GM23248 (cell line): ENCODE data around the gene DLG2.

Experiments used
- EZH2 ChIP-seq: fragments of 200-600 bp; sonication (generic); IDR thresholded peaks from 2 replicates; pipeline ENCODE4 v1.6.1; 2018; ENCODE audit warnings: antibody characterized with exemption, mild to moderate bottlenecking; ENCODE audit not compliant: insufficient read depth, poor library complexity, severe bottlenecking
- EZH2phosphoT487 ChIP-seq: fragments of 200-600 bp; sonication (generic); IDR thresholded peaks from 2 replicates; pipeline ENCODE4 v1.6.1; 2018; ENCODE audit warnings: antibody characterized with exemption, moderate library complexity, mild to moderate bottlenecking, low read depth; ENCODE audit not compliant: insufficient read depth

GRCh38 chr11:83773950-83774880, 1852.9 kb downstream of the DLG2 start:
- TF ChIP-seq EZH2phosphoT487 (no peak), EZH2 (no peak)
